Measurements from ENCODE around the gene PTHLH. TPM values are rescaled to one million over a fixed set of nuclear protein-coding genes. Genes with fewer than 3 reads are reported as not detected.

PTHLH gene
- total RNA-seq, 1 donor from 2014 or later: not detected

DNA sequence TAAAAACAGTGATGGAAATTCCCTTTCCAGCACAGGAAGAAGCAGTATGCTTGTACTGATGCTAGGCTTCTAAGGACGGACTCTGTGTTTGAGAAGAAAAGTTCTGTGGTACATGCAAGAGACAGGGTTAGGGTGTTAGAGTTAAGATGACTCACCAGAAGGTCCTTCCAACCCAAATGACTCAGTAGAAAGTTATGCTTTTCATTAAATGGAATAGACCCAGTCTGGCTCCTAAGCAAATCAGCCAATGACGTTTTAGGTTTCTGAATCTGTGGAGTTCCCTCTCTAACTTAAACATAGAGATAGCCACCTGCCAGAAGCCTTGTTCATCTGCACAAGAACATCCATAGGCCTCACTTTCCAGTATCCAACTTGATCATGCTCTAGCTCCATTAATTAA, 5.7 kb downstream of the PTHLH start:
- TF ChIP-seq, protein P1, sequence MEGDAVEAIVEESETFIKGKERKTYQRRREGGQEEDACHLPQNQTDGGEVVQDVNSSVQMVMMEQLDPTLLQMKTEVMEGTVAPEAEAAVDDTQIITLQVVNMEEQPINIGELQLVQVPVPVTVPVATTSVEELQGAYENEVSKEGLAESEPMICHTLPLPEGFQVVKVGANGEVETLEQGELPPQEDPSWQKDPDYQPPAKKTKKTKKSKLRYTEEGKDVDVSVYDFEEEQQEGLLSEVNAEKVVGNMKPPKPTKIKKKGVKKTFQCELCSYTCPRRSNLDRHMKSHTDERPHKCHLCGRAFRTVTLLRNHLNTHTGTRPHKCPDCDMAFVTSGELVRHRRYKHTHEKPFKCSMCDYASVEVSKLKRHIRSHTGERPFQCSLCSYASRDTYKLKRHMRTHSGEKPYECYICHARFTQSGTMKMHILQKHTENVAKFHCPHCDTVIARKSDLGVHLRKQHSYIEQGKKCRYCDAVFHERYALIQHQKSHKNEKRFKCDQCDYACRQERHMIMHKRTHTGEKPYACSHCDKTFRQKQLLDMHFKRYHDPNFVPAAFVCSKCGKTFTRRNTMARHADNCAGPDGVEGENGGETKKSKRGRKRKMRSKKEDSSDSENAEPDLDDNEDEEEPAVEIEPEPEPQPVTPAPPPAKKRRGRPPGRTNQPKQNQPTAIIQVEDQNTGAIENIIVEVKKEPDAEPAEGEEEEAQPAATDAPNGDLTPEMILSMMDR (IDR thresholded peaks at IDR 0.05): no peak
- no peaks in the 10 kb centered on the region for H3K9me3 Mint-ChIP-seq
- DNase-seq (no peak), ATAC-seq (ENCODE audit: low read depth) (no peak)
- intact Hi-C loops (cut with micrococcal nuclease): no loop called here
- H3K27ac Mint-ChIP-seq: no peak overlapping the region
- H3K36me3 Mint-ChIP-seq (ENCODE audit: low read depth): no peaks in the 10 kb centered on the region
- no peak overlapping the region for H3K4me3 Mint-ChIP-seq
- ChIA-PET CTCF (no interaction called here), POLR2A (no interaction called here)
- H3K4me1 Mint-ChIP-seq: peaks cover 24% of the 10 kb centered on the region
- peaks cover 55% of the 10 kb centered on the region for H3K27me3 Mint-ChIP-seq

DNA sequence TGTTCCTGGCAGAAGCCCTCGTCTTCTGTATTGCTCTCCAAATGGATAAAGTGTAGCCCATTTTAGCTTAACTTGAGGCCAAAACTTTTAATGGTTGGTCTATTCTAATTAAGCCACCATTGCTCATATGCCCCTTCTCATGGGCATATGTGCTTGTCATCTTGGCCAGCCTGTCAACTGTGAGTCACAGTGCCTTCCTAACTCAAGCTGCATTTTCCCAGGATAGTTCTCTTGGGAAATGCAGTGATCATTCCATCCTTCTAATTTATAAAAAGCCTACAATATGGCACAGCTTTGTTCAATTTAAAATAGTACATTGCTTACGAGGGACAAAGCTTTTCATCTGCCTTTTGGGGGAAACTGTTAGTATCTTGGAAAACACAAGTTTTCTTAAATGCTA, 6.6 kb downstream of the PTHLH start:
- Mint-ChIP-seq H3K36me3 (ENCODE audit: low read depth) (no peaks in the 10 kb centered on the region), H3K4me1 (peaks cover 16% of the 10 kb centered on the region), H3K27ac (no peak overlapping the region), H3K9me3 (no peaks in the 10 kb centered on the region), H3K4me3 (no peak overlapping the region), H3K27me3 (peaks cover 49% of the 10 kb centered on the region)
- ATAC-seq (ENCODE audit: low read depth) (no peak), DNase-seq (no peak)
- TF ChIP-seq, protein P1 (IDR thresholded peaks at IDR 0.05): no peak
- intact Hi-C loops (cut with micrococcal nuclease): no loop called here
- ChIA-PET CTCF (no interaction called here), POLR2A (no interaction called here)

- Mint-ChIP-seq H3K4me3 (no peak overlapping the region), H3K9me3 (no peaks in the 10 kb centered on the region), H3K36me3 (ENCODE audit: low read depth) (no peaks in the 10 kb centered on the region), H3K27me3 (peaks cover 45% of the 10 kb centered on the region), H3K27ac (no peak overlapping the region), H3K4me1 (peaks cover 12% of the 10 kb centered on the region)
- ATAC-seq (ENCODE audit: low read depth): no peak
- DNase-seq: no peak
- ChIA-PET CTCF (no interaction called here), POLR2A (no interaction called here)
- TF ChIP-seq, protein P1 (IDR thresholded peaks at IDR 0.05): no peak
- intact Hi-C loops (cut with micrococcal nuclease): no loop called here
Observed at GRCh38 chr12:27965411-27965810, 7.1 kb downstream of the PTHLH start.

DNA sequence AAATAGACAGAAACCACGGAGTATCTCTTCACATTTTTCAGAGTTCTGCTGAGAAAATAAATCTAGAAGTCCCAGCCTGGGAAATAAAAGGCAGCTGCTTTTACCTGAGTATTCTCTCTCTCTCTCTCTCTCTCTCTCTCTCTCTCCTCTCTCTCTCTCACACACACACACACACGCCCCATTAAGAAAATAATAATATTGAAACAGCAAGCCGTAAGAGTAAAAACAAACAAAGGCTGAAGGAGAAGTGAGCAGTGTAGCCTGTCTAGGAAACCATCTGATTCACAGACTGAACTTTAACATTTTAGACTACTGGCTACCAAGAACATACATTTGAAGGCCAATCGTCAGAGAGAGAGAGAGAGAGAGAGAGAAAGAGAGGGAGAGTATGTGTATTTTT, 8.4 kb downstream of the PTHLH start:
- TF ChIP-seq, protein P1 (IDR thresholded peaks at IDR 0.05): no peak
- ChIA-PET CTCF (no interaction called here), POLR2A (no interaction called here)
- Mint-ChIP-seq H3K27ac (no peak overlapping the region), H3K9me3 (no peaks in the 10 kb centered on the region), H3K4me3 (no peak overlapping the region), H3K27me3 (peaks cover 44% of the 10 kb centered on the region), H3K36me3 (ENCODE audit: low read depth) (no peaks in the 10 kb centered on the region), H3K4me1 (peaks cover 3% of the 10 kb centered on the region)
- no peak for DNase-seq
- intact Hi-C loops (cut with micrococcal nuclease): no loop called here
- ATAC-seq (ENCODE audit: low read depth): no peak

- intact Hi-C loops (cut with micrococcal nuclease): no loop called here
- no peaks in the 10 kb centered on the region for H3K36me3 Mint-ChIP-seq (ENCODE audit: low read depth)
- POLR2A ChIA-PET: no interaction called here
- no peaks in the 10 kb centered on the region for H3K9me3 Mint-ChIP-seq
- H3K4me3 Mint-ChIP-seq: no peak overlapping the region
- TF ChIP-seq, protein P1 (IDR thresholded peaks at IDR 0.05): no peak
- no peak for DNase-seq
- peaks cover 39% of the 10 kb centered on the region for H3K27me3 Mint-ChIP-seq
- CTCF ChIA-PET: no interaction called here
- ATAC-seq (ENCODE audit: low read depth): no peak
- H3K4me1 Mint-ChIP-seq: no peaks in the 10 kb centered on the region
- H3K27ac Mint-ChIP-seq: no peak overlapping the region
Observed at GRCh38 chr12:27960821-27961220, 11.7 kb downstream of the PTHLH start.

All from activated B cell treated with CpG ODN at 0.5 μM for 24 hours (primary cell).